Measurements from ENCODE around the gene LRRC25.
"Not testable (repeated sequence)": the region's sequence is repeated elsewhere in the genome, so short reads cannot be mapped to it uniquely, and the experiment has no call there.

DNA sequence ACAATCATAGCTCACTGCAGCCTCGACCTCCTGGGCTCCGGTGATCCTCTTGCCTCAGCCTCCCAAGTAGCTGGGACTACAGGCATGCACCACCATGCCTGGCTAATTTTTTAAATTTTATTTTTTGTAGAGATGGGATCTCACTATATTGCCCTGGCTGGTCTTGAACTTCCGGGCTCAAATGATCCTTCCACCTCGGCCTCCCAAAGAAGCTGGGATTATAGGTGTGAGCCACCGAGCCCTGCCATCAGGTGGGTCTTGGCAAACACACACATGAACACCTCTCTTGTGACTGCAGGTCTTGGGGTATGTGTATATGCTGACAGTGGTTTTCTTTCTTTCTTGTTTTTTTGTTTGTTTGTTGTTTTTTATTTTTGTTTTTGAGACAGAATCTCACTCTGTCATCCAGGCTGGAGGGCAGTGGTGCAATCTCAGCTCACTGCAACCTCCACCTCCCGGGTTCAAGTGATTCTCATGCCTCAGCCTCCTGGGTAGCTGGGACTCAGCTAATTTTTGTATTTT lies 48.5 kb downstream of the LRRC25 start:
- TF ChIP-seq, protein P1, sequence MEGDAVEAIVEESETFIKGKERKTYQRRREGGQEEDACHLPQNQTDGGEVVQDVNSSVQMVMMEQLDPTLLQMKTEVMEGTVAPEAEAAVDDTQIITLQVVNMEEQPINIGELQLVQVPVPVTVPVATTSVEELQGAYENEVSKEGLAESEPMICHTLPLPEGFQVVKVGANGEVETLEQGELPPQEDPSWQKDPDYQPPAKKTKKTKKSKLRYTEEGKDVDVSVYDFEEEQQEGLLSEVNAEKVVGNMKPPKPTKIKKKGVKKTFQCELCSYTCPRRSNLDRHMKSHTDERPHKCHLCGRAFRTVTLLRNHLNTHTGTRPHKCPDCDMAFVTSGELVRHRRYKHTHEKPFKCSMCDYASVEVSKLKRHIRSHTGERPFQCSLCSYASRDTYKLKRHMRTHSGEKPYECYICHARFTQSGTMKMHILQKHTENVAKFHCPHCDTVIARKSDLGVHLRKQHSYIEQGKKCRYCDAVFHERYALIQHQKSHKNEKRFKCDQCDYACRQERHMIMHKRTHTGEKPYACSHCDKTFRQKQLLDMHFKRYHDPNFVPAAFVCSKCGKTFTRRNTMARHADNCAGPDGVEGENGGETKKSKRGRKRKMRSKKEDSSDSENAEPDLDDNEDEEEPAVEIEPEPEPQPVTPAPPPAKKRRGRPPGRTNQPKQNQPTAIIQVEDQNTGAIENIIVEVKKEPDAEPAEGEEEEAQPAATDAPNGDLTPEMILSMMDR (conservative IDR thresholded peaks at IDR 0.05 in 1 of 2, IDR thresholded peaks at IDR 0.05 in 1 of 2; ENCODE audit: low read depth in 1 of 2, low read length in 2 of 2): not testable (repeated sequence)
- TF ChIP-seq EZH2 (IDR thresholded peaks at IDR 0.05; ENCODE audit: low read length, missing control alignments): not testable (repeated sequence)
